SK-N-SH treated with all-trans-retinoic acid at 6 μM for 48 hours (cell line): ENCODE results near the gene SOAT2.

Source experiments
- ATAC-seq: fragments of 200-7000 bp; cut with Tn5 transposase; 3 replicates; pipeline ENCODE4 v1.9.1; 2020; ENCODE audit warnings: mild to moderate bottlenecking, moderate library complexity
- ARNTL ChIP-seq: fragments of 450-650 bp; formaldehyde crosslinking; IDR thresholded peaks from 2 replicates; pipeline ENCODE4 v1.5.0; 2020; ENCODE audit warnings: low read depth, mild to moderate bottlenecking, moderate library complexity, borderline replicate concordance
- CREB5 ChIP-seq: fragments of 250-450 bp; sonication (Bioruptor Pico); IDR thresholded peaks from 2 replicates; pipeline ENCODE4 v1.5.1; 2020; ENCODE audit warnings: low read depth, mild to moderate bottlenecking, moderate library complexity
- CSDC2 ChIP-seq: fragments of 250-450 bp; sonication (Bioruptor Pico); IDR thresholded peaks from 2 replicates; pipeline ENCODE4 v1.5.0; 2020; ENCODE audit warnings: mild to moderate bottlenecking, moderate library complexity
- CSRNP3 ChIP-seq: fragments of 250-450 bp; sonication (Bioruptor Pico); IDR thresholded peaks from 2 replicates; pipeline ENCODE4 v1.5.1; 2021; ENCODE audit warnings: mild to moderate bottlenecking, moderate library complexity
- GLIS3 ChIP-seq: fragments of 250-450 bp; sonication (Bioruptor Pico); IDR thresholded peaks from 2 replicates; pipeline ENCODE4 v1.5.0; 2020; ENCODE audit warnings: mild to moderate bottlenecking, moderate library complexity
- OSR1 ChIP-seq: fragments of 250-450 bp; sonication (Bioruptor Pico); IDR thresholded peaks from 2 replicates; pipeline ENCODE4 v1.8.0; 2022; ENCODE audit warnings: moderate library complexity, mild to moderate bottlenecking, inconsistent platforms
- PATZ1 ChIP-seq: fragments of 250-450 bp; sonication (Bioruptor Pico); IDR thresholded peaks from 2 replicates; pipeline ENCODE4 v1.8.0; 2020; ENCODE audit warnings: mild to moderate bottlenecking, moderate library complexity, borderline replicate concordance
- POU6F1 ChIP-seq: fragments of 250-450 bp; sonication (Bioruptor Pico); IDR thresholded peaks from 2 replicates; pipeline ENCODE4 v1.8.0; 2021; ENCODE audit warnings: low read depth, mild to moderate bottlenecking, moderate library complexity, borderline replicate concordance
- PPARA ChIP-seq: fragments of 250-450 bp; sonication (Bioruptor Pico); IDR thresholded peaks from 2 replicates; pipeline ENCODE4 v1.5.0; 2020; ENCODE audit warnings: mild to moderate bottlenecking, borderline replicate concordance
- RARB ChIP-seq: fragments of 250-450 bp; sonication (Bioruptor Pico); IDR thresholded peaks from 2 replicates; pipeline ENCODE4 v1.8.0; 2021; ENCODE audit warnings: mild to moderate bottlenecking, moderate library complexity
- TCF4 ChIP-seq: fragments of 250-450 bp; sonication (Bioruptor Pico); IDR thresholded peaks from 2 replicates; pipeline ENCODE4 v1.8.0; 2021; ENCODE audit warnings: mild to moderate bottlenecking, moderate library complexity, borderline replicate concordance
- TOX ChIP-seq: fragments of 250-450 bp; sonication (Bioruptor Pico); IDR thresholded peaks from 2 replicates; pipeline ENCODE4 v1.8.0; 2021; ENCODE audit warnings: mild to moderate bottlenecking, moderate library complexity, borderline replicate concordance
- TSHZ2 ChIP-seq: fragments of 250-450 bp; sonication (Bioruptor Pico); IDR thresholded peaks from 2 replicates; pipeline ENCODE4 v1.5.0; 2020; ENCODE audit warnings: mild to moderate bottlenecking, moderate library complexity
- ZC3H10 ChIP-seq: fragments of 250-450 bp; sonication (Bioruptor Pico); IDR thresholded peaks from 2 replicates; pipeline ENCODE4 v1.5.1; 2021; ENCODE audit warnings: mild to moderate bottlenecking, moderate library complexity
- ZFP3 ChIP-seq: fragments of 250-450 bp; sonication (Bioruptor Pico); IDR thresholded peaks from 2 replicates; pipeline ENCODE4 v1.5.0; 2020; ENCODE audit warnings: mild to moderate bottlenecking, moderate library complexity
- ZFP30 ChIP-seq: fragments of 450-650 bp; formaldehyde crosslinking; IDR thresholded peaks from 2 replicates; pipeline ENCODE4 v1.5.0; 2022; ENCODE audit warnings: mild to moderate bottlenecking, moderate library complexity
- ZNF565 ChIP-seq: fragments of 450-650 bp; formaldehyde crosslinking; conservative IDR thresholded peaks from 2 replicates; pipeline ENCODE4 v1.5.0; 2020; ENCODE audit warnings: low read depth, mild to moderate bottlenecking, moderate library complexity
- ZNF8 ChIP-seq: fragments of 450-650 bp; formaldehyde crosslinking; IDR thresholded peaks from 2 replicates; pipeline ENCODE4 v1.5.0; 2020; ENCODE audit warnings: mild to moderate bottlenecking, moderate library complexity

Gene SOAT2

GRCh38 chr12:53057816-53058500 is 45.3 kb upstream of the SOAT2 start:
- no peak for ATAC-seq
- TF ChIP-seq ZNF8 (CRISPR knock-in tag) (no peak), TSHZ2 (no peak), PPARA (no peak), PATZ1 (CRISPR knock-in tag) (no peak), GLIS3 (CRISPR knock-in tag) (no peak), ZFP3 (CRISPR knock-in tag) (no peak), ARNTL (CRISPR knock-in tag) (no peak), POU6F1 (CRISPR knock-in tag) (no peak), ZFP30 (no peak), TOX (no peak), TCF4 (no peak), ZC3H10 (CRISPR knock-in tag) (no peak), CSRNP3 (no peak), CREB5 (no peak), OSR1 (CRISPR knock-in tag) (no peak), RARB (CRISPR knock-in tag) (no peak), ZNF565 (CRISPR knock-in tag) (no peak), CSDC2 (no peak)

- TF ChIP-seq TCF4 (no peak), ARNTL (CRISPR knock-in tag) (no peak), ZNF8 (CRISPR knock-in tag) (no peak), CREB5 (no peak), PATZ1 (CRISPR knock-in tag) (no peak), GLIS3 (CRISPR knock-in tag) (no peak)
- no peak for ATAC-seq
Observed at GRCh38 chr12:53058674-53059433, 44.4 kb upstream of the SOAT2 start.
